B cell (primary cell): ENCODE data around the gene DRC1. TPM values are rescaled to one million over a fixed set of nuclear protein-coding genes. Genes with fewer than 3 reads are reported as not detected.

ENCODE experiments used
- ATAC-seq: fragments of 200-7000 bp; cut with Tn5 transposase; one replicate; pipeline ENCODE4 v1.10.0; 2021; ENCODE audit warnings: low read depth, mild to moderate bottlenecking, moderate number of reproducible peaks, moderate library complexity
- CTCF ChIA-PET: fragments of 350-600 bp; sonication (Branson Sonifier 250); formaldehyde crosslinking; loops from one replicate; lab custom pipeline; 2021; ENCODE audit warnings: antibody characterized with exemption, inconsistent platforms; lab: Charles Lee
- POLR2A ChIA-PET: fragments of 350-600 bp; sonication (Branson Sonifier 250); formaldehyde crosslinking; loops from one replicate; lab custom pipeline; 2021; ENCODE audit warnings: antibody characterized with exemption; lab: Charles Lee
- DNase-seq: peaks from one replicate; pipeline ENCODE4 v3.0.0; 2013
- H2AFZ ChIP-seq: 2 replicates; pipeline ENCODE4 v1.6.1; 2012; ENCODE audit warnings: mild to moderate bottlenecking, low read depth, low read length; ENCODE audit not compliant: insufficient read depth, poor library complexity, severe bottlenecking
- H3K27ac ChIP-seq, 2 donors: 1 replicate in 1 of 2; 2 replicates in 1 of 2; pipeline ENCODE4 v1.5.1; 2012 to 2013; ENCODE audit warnings: low read length in 2 of 2, mild to moderate bottlenecking in 2 of 2, moderate library complexity in 1 of 2
- H3K27me3 ChIP-seq, 4 experiments: fragments of 200-600 bp in 1 of 4; sonication (generic) in 1 of 4; replicated peaks in 1 of 4; 1 replicate in 2 of 4; 2 replicates in 2 of 4; pipeline versions ENCODE4 v1.6.1 to v1.7.0; 2013 to 2016; ENCODE audit warnings: low read length in 3 of 4, mild to moderate bottlenecking in 2 of 4, mixed read lengths in 1 of 4, moderate library complexity in 1 of 4; ENCODE audit not compliant: insufficient read depth in 4 of 4, control insufficient read depth in 3 of 4; ENCODE audit errors: control extremely low read depth in 1 of 4
- H3K36me3 ChIP-seq, 2 experiments: replicated peaks in 1 of 2; 1 replicate in 1 of 2; 2 replicates in 1 of 2; pipeline versions ENCODE4 v1.6.1 to v1.7.1; 2013; ENCODE audit warnings: low read length in 1 of 2; ENCODE audit not compliant: insufficient read depth in 2 of 2, control insufficient read depth in 1 of 2; ENCODE audit errors: control extremely low read depth in 1 of 2, extremely low read depth in 1 of 2
- H3K4me1 ChIP-seq, 2 donors: fragments of 200-600 bp in 1 of 2; sonication (generic) in 1 of 2; 1 replicate in 1 of 2; 2 replicates in 1 of 2; pipeline versions ENCODE4 v1.5.1 to v1.6.1; 2013 to 2017; ENCODE audit warnings: low read length in 2 of 2; ENCODE audit not compliant: control insufficient read depth in 2 of 2, insufficient read depth in 2 of 2
- H3K4me2 ChIP-seq: replicated peaks from 2 replicates; pipeline ENCODE3; 2012; ENCODE audit warnings: mild to moderate bottlenecking, low read depth, low read length; ENCODE audit not compliant: poor library complexity, severe bottlenecking
- H3K4me3 ChIP-seq, 5 experiments: fragments of 200-600 bp in 1 of 5; sonication (generic) in 1 of 5; 1 replicate in 3 of 5; 2 replicates in 2 of 5; pipeline versions ENCODE4 v1.5.1 to v1.7.0; 2011 to 2016; ENCODE audit warnings: low read length in 4 of 5, mild to moderate bottlenecking in 4 of 5, low read depth in 2 of 5, control low read depth in 1 of 5, moderate library complexity in 1 of 5; ENCODE audit not compliant: insufficient read depth in 1 of 5; ENCODE audit errors: control extremely low read depth in 1 of 5, extremely low read depth in 1 of 5
- H3K79me2 ChIP-seq: fragments of 200-600 bp; sonication (generic); one replicate; pipeline ENCODE4 v1.6.0; 2016; ENCODE audit warnings: low read length; ENCODE audit not compliant: control insufficient read depth, insufficient read depth
- H3K9ac ChIP-seq: fragments of 200-600 bp; sonication (generic); 2 replicates; pipeline ENCODE4 v1.6.1; 2017; ENCODE audit warnings: mild to moderate bottlenecking, low read length, moderate library complexity
- H3K9me3 ChIP-seq, 3 donors: one replicate each; pipeline versions ENCODE4 v1.6.1 to v1.7.1; 2013; ENCODE audit warnings: low read length in 2 of 3; ENCODE audit not compliant: control insufficient read depth in 2 of 3, insufficient read depth in 1 of 3; ENCODE audit errors: control extremely low read depth in 1 of 3
- H4K20me1 ChIP-seq: 2 replicates; pipeline ENCODE4 v1.6.0; 2012; ENCODE audit warnings: mild to moderate bottlenecking, low read length; ENCODE audit not compliant: insufficient read depth, control insufficient read depth, poor library complexity, severe bottlenecking
- H3K27ac Mint-ChIP-seq: one replicate; pipeline ENCODE4 v1.8.0; 2021; ENCODE audit warnings: mixed read lengths
- H3K27me3 Mint-ChIP-seq: one replicate; pipeline ENCODE4 v1.8.0; 2021; ENCODE audit warnings: mixed read lengths
- H3K4me1 Mint-ChIP-seq: one replicate; pipeline ENCODE4 v1.8.0; 2021; ENCODE audit warnings: mixed read lengths
- H3K4me3 Mint-ChIP-seq: one replicate; pipeline ENCODE4 v1.8.0; 2021; ENCODE audit warnings: mixed read lengths
- H3K9me3 Mint-ChIP-seq: one replicate; pipeline ENCODE4 v1.8.0; 2022; ENCODE audit warnings: mixed read lengths; ENCODE audit not compliant: insufficient read depth
- EZH2 ChIP-seq: IDR thresholded peaks from 2 replicates; pipeline ENCODE4 v1.6.1; 2012; ENCODE audit warnings: borderline replicate concordance, low read depth, mild to moderate bottlenecking, moderate library complexity, low read length; ENCODE audit not compliant: insufficient read depth, poor library complexity, severe bottlenecking
- WGBS: methylation state at CpG from one replicate; pipeline ENCODE4 v1.1.5; 2013; ENCODE audit warnings: missing lambda C conversion rate; ENCODE audit not compliant: insufficient coverage; 5-methylcytosine and 5-hydroxymethylcytosine counted together
- intact Hi-C: fragments of 100-400 bp; cut with micrococcal nuclease; formaldehyde crosslinking; loops from one replicate; pipeline ENCODE4 v1.10.0; 2022
- polyA plus RNA-seq: library from polyadenylated mRNA; depleted of rRNA; stranded (reverse); fragments of >200 nt; gene quantifications from 2 replicates; pipeline ENCODE4 v1.2.3, GENCODE V29; 2012
- total RNA-seq, 2 donors: library from RNA; stranded (reverse); fragments of 120-200 nt in 1 of 2; gene quantifications; 1 replicate in 1 of 2; 2 replicates in 1 of 2; pipeline versions ENCODE4 v1.2.3 to v1.2.4, GENCODE V29; 2013 to 2022
- TF ChIP-seq, protein P1 (sequence below): fragments of 200-600 bp; IDR thresholded peaks from one replicate; pipeline ENCODE4 v1.8.0; 2022; ENCODE audit warnings: antibody characterized with exemption, mild to moderate bottlenecking

DRC1 gene
- total and polyA plus RNA-seq, 2 donors (not counting 1 experiment from before 2014, with no cell fraction given): not detected

DNA sequence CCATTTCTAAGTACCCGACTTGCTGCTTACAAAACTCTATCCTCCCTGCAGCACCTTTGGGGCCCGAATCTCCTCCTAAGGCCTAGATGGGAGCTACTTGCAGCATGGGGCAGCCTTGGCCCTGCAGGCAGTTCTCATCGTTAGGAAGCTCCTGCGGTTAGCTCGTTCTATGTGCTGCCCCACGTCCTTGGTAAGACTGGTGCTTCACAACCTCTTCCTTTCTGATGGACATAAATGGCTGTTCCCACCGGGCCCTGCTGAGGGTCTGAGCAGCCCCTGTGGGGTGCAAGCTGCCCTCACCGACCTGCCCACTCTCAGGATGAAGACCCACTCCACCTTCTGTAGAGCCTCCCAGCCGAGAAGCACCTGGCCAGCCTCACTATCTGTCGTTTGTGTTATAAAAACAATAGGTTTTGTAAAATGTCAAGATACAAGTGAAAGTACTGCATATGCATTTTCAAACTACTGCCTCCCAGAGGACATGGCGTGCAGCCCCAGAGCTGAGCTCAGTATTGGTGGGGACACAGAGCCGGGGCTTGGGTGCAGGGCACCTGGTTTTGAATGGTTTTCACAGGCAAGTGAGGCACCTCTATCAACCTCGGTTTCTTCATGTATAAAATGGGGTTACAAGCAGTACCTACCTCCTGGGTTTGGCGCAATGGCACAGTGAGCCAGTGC lies 56.8 kb downstream of the DRC1 start:
- 94% methylated on average over 11 of the region's 14 CpGs for WGBS
- DNase-seq (no peak), ATAC-seq (no peak)
- Histone ChIP-seq H3K9ac (no peak overlapping the region), H3K27ac (no peak overlapping the region), H3K9me3 (no peaks in the 10 kb centered on the region), H3K79me2 (no peaks in the 10 kb centered on the region), H2AFZ (no peak overlapping the region), H3K4me1 (no peaks in the 10 kb centered on the region), H3K27me3 (no peaks in the 10 kb centered on the region), H4K20me1 (no peaks in the 10 kb centered on the region), H3K4me2 (no peak overlapping the region), H3K36me3 (no peaks in the 10 kb centered on the region), H3K4me3 (no peak overlapping the region)
- Mint-ChIP-seq H3K27me3 (peaks cover 5% of the 10 kb centered on the region), H3K4me1 (no peaks in the 10 kb centered on the region), H3K9me3 (no peaks in the 10 kb centered on the region), H3K27ac (no peak overlapping the region), H3K4me3 (no peak overlapping the region)
- CTCF ChIA-PET: no interaction called here
- intact Hi-C loops: no loop called here
- TF ChIP-seq EZH2: no peak
- TF ChIP-seq, protein P1, sequence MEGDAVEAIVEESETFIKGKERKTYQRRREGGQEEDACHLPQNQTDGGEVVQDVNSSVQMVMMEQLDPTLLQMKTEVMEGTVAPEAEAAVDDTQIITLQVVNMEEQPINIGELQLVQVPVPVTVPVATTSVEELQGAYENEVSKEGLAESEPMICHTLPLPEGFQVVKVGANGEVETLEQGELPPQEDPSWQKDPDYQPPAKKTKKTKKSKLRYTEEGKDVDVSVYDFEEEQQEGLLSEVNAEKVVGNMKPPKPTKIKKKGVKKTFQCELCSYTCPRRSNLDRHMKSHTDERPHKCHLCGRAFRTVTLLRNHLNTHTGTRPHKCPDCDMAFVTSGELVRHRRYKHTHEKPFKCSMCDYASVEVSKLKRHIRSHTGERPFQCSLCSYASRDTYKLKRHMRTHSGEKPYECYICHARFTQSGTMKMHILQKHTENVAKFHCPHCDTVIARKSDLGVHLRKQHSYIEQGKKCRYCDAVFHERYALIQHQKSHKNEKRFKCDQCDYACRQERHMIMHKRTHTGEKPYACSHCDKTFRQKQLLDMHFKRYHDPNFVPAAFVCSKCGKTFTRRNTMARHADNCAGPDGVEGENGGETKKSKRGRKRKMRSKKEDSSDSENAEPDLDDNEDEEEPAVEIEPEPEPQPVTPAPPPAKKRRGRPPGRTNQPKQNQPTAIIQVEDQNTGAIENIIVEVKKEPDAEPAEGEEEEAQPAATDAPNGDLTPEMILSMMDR: no peak
- POLR2A ChIA-PET: no interaction called here

DNA sequence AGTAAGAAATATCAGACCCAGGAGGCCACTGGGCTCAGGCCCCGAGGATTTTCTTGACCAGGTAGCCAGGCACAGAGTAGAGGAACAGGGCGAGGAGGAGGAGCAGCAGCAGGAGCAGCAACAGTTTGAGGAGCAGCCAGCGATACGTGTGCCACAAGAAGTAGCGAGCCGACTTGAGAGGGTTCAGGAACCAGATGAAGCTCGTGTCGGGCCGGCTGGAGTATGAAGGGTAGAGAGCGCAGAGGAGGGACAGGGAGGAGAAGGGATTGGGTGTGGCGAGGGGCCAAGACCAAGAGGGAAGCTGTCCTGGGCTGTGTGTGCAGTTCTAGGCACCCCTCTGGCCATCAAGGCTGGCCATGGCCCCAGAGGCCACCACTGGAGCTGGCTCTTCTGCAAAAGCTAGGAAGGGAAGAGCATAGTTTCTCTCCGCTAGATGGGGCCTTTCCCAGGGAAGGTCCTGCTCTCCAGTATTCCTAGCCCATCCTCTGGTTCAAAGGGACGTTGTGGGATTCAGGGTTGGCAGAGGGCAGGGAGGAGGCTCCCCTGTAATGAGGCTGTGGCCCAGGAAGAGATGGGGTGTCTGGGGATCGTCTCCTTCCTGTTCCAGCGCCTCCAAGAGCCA lies 58.4 kb downstream of the DRC1 start:
- no peak overlapping the region for H3K27ac ChIP-seq
- Mint-ChIP-seq H3K9me3 (no peaks in the 10 kb centered on the region), H3K27me3 (no peaks in the 10 kb centered on the region), H3K4me3 (no peak overlapping the region), H3K27ac (no peak overlapping the region), H3K4me1 (no peaks in the 10 kb centered on the region)
- H3K79me2 ChIP-seq: no peaks in the 10 kb centered on the region
- no peaks in the 10 kb centered on the region for H4K20me1 ChIP-seq
- H3K4me3 ChIP-seq: no peak overlapping the region
- DNase-seq (no peak), ATAC-seq (no peak)
- H3K4me1 ChIP-seq: no peaks in the 10 kb centered on the region
- no peak overlapping the region for H3K9ac ChIP-seq
- H3K36me3 ChIP-seq: no peaks in the 10 kb centered on the region
- 89% methylated on average over 14 of the region's 15 CpGs for WGBS
- POLR2A ChIA-PET: no interaction called here
- no peak overlapping the region for H3K4me2 ChIP-seq
- intact Hi-C loops: no loop called here
- H3K27me3 ChIP-seq: no peaks in the 10 kb centered on the region
- H3K9me3 ChIP-seq: no peaks in the 10 kb centered on the region
- no peak overlapping the region for H2AFZ ChIP-seq
- CTCF ChIA-PET: no interaction called here
- TF ChIP-seq, protein P1: no peak
- no peak for TF ChIP-seq EZH2
